Measurements from ENCODE around the gene ANO6. TPM values are rescaled to one million over a fixed set of nuclear protein-coding genes. Genes with fewer than 3 reads are reported as not detected.
"Not testable (repeated sequence)": the region's sequence is repeated elsewhere in the genome, so short reads cannot be mapped to it uniquely, and the experiment has no call there.

Gene ANO6
- total RNA-seq, 2 donors from 2014 or later, result 114 to 139 TPM

DNA sequence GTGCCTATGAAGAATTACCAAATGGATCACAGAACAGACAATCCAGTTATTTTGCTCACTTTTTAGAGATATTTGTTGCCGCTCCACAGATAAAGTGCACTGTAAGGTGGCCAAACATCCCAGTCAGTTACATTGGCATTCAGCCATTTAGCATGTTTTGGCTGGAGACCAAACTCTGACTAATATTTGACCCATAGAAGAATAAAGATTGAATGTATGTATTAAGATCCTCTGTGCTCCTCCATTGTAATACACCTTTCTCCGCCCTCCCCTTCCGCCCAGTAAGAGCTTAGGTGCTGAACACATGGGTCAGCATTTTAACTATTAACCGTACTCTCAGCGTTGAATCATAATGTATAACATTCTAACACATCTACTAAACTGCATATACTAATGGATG, 163.4 kb downstream of the ANO6 start:
- Histone ChIP-seq H3K9me3 (no peaks in the 10 kb centered on the region), H3K36me3 (peaks cover 22% of the 10 kb centered on the region), H3K27me3 (replicated peaks; ENCODE audit: insufficient read depth) (no peaks in the 10 kb centered on the region), H3K4me3 (no peak overlapping the region), H3K4me1 (ENCODE audit: control insufficient read depth in 1 of 2, low read depth in 2 of 2) (peaks cover 0 to 10% of the 10 kb centered on the region in 2 donors), H3K27ac (peak overlapping the region in 1 of 2 donors; percentile 12)
- no peak for ATAC-seq (ENCODE audit: insufficient number of reproducible peaks, low FRiP score, low read depth)
- TF ChIP-seq, protein P1, sequence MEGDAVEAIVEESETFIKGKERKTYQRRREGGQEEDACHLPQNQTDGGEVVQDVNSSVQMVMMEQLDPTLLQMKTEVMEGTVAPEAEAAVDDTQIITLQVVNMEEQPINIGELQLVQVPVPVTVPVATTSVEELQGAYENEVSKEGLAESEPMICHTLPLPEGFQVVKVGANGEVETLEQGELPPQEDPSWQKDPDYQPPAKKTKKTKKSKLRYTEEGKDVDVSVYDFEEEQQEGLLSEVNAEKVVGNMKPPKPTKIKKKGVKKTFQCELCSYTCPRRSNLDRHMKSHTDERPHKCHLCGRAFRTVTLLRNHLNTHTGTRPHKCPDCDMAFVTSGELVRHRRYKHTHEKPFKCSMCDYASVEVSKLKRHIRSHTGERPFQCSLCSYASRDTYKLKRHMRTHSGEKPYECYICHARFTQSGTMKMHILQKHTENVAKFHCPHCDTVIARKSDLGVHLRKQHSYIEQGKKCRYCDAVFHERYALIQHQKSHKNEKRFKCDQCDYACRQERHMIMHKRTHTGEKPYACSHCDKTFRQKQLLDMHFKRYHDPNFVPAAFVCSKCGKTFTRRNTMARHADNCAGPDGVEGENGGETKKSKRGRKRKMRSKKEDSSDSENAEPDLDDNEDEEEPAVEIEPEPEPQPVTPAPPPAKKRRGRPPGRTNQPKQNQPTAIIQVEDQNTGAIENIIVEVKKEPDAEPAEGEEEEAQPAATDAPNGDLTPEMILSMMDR (IDR thresholded peaks at IDR 0.05), result no peak
- no peak for DNase-seq (ENCODE audit: low spot score)

DNA sequence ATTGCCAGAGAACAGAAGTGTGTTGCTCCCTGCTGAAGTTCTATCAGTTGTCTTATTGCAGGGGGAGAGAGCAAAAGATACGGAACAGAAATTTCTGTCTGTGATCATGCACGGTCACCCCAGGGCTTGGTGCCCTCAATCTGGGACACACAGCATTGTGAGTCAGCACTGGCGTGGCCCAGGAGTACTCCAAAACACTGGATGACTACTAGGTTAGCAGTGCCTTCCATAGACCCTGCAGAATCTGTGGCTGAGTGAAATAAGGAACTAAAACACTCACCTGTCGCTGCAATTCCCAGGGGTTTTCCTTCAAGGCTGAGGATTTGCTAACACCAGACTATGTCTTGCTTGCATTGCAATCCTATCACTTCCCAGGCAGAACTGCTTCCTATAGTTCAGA, 165.5 kb downstream of the ANO6 start:
- TF ChIP-seq, protein P1 (IDR thresholded peaks at IDR 0.05), result no peak
- peaks cover 33% of the 10 kb centered on the region for H3K36me3 ChIP-seq

DNA sequence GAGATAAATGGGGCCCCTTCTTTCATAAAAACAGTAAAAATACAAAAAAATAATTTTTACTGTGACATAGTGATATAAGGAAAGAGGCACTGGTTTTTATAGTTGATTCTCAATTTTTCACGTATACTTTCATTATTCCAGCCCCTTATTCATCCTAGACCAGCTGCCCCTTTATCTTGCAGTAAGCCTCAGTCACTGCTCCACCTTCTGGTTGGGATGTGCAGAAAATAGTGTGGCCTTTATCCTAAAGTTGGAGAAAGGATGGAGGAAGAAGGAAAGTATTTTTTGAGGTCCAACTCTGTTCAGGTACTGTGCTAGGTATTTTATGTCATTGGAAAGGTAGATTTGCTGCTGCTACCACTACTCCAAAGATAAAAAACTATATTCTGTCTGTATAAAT, 172.7 kb downstream of the ANO6 start:
- Histone ChIP-seq H3K27ac (no peak overlapping the region), H3K9me3 (no peaks in the 10 kb centered on the region), H3K27me3 (replicated peaks; ENCODE audit: insufficient read depth) (no peaks in the 10 kb centered on the region), H3K4me3 (no peak overlapping the region), H3K4me1 (ENCODE audit: control insufficient read depth in 1 of 2, low read depth in 2 of 2) (peaks cover 0 to 9% of the 10 kb centered on the region in 2 donors), H3K36me3 (peaks cover 33% of the 10 kb centered on the region)
- TF ChIP-seq, protein P1 (IDR thresholded peaks at IDR 0.05), result peak; percentile 59
- ATAC-seq (ENCODE audit: insufficient number of reproducible peaks, low FRiP score, low read depth), result no peak
- no peak for DNase-seq (ENCODE audit: low spot score)

More for the DNA sequence above, 165.5 kb downstream of the ANO6 start:
- DNase-seq (ENCODE audit: low spot score) (no peak), ATAC-seq (ENCODE audit: insufficient number of reproducible peaks, low FRiP score, low read depth) (no peak)
- Histone ChIP-seq H3K27ac (no peak overlapping the region), H3K4me3 (no peak overlapping the region), H3K9me3 (no peaks in the 10 kb centered on the region), H3K27me3 (replicated peaks; ENCODE audit: insufficient read depth) (no peaks in the 10 kb centered on the region), H3K4me1 (ENCODE audit: control insufficient read depth in 1 of 2, low read depth in 2 of 2) (peaks cover 0 to 10% of the 10 kb centered on the region in 2 donors)

DNA sequence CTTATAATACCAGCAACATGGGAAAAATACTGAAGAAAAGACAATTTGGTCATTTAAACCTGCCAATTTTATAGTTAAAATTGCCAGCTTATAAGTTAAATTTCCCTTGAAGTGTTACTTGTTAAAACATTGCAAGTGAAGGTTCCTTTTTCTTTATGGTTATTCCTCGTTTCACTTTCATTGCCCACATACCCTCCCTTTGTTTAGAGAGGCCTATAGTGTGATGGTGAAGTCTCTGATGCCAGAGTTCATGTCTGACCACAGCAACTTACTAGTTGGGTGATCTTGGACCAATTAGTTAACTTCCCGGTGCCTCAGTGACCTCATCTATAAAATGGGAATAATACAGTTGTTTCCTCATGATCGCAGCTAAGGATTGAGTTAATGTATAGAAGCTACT, 173.5 kb downstream of the ANO6 start:
- Histone ChIP-seq H3K27me3 (replicated peaks; ENCODE audit: insufficient read depth) (no peaks in the 10 kb centered on the region), H3K4me3 (no peak overlapping the region), H3K9me3 (no peaks in the 10 kb centered on the region), H3K27ac (peak overlapping the region in 1 of 2 donors; percentile 29), H3K4me1 (ENCODE audit: control insufficient read depth in 1 of 2, low read depth in 2 of 2) (peaks cover 0 to 9% of the 10 kb centered on the region in 2 donors), H3K36me3 (peaks cover 25% of the 10 kb centered on the region)
- no peak for DNase-seq (ENCODE audit: low spot score)
- ATAC-seq (ENCODE audit: insufficient number of reproducible peaks, low FRiP score, low read depth), result no peak
- TF ChIP-seq, protein P1 (IDR thresholded peaks at IDR 0.05), result no peak

DNA sequence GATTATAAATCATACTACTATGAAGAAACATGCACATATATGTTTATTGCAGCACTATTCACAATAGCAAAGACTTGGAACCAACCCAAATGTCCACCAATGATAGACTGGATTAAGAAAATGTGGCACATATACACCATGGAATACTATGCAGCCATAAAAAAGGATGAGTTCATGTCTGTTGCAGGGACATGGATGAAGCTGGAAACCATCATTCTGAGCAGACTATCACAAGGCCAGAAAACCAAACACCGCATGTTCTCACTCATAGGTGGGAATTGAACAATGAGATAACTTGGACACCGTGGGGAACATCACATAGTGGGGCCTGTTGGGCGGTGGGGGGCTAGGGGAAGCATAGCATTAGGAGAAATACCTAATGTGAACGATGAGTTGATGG, 181.6 kb downstream of the ANO6 start:
- not testable (repeated sequence) for H3K27ac ChIP-seq; ATAC-seq (ENCODE audit: insufficient number of reproducible peaks, low FRiP score, low read depth); H3K36me3 ChIP-seq; H3K4me3 ChIP-seq; H3K27me3 ChIP-seq (replicated peaks; ENCODE audit: insufficient read depth); DNase-seq (ENCODE audit: low spot score); H3K9me3 ChIP-seq
- peaks cover 20 to 23% of the 10 kb centered on the region in 2 donors for H3K4me1 ChIP-seq (ENCODE audit: control insufficient read depth in 1 of 2, low read depth in 2 of 2)

DNA sequence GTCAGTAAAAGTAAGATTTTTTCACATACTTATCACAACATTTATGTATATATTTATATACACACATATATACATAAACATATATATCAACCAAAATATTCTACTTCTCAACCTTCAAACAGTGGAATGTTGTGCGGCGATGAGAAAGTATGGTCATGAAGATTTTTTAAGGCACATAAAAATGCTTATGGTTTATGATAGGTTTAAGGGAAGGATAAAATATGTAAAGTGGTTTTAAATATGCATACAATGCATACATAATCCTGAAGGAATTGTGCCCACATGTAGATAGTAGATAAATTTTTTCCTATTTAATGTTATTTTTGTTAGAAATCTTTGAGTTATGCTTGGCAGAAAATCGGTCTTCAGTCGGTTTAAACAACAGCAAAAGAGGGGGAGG, 182.7 kb downstream of the ANO6 start:
- no peaks in the 10 kb centered on the region for H3K27me3 ChIP-seq (replicated peaks; ENCODE audit: insufficient read depth)
- H3K27ac ChIP-seq, result no peak overlapping the region
- H3K4me3 ChIP-seq, result no peak overlapping the region
- DNase-seq (ENCODE audit: low spot score) (no peak), ATAC-seq (ENCODE audit: insufficient number of reproducible peaks, low FRiP score, low read depth) (no peak)
- TF ChIP-seq, protein P1 (IDR thresholded peaks at IDR 0.05), result no peak
- H3K4me1 ChIP-seq (ENCODE audit: control insufficient read depth in 1 of 2, low read depth in 2 of 2), result peaks cover 20 to 25% of the 10 kb centered on the region in 2 donors
- H3K36me3 ChIP-seq, result peaks cover 9% of the 10 kb centered on the region
- no peaks in the 10 kb centered on the region for H3K9me3 ChIP-seq
